CD4-positive, alpha-beta T cell treated with Interleukin-6 for 4 hours (primary cell): ENCODE results near the gene ARHGAP45.
"Not testable (repeated sequence)": the region's sequence is repeated elsewhere in the genome, so short reads cannot be mapped to it uniquely, and the experiment has no call there.

ENCODE experiments used
- DNase-seq: peaks from one replicate; pipeline ENCODE4 v3.0.0-alpha.2; 2020; ENCODE audit warnings: mixed read lengths

ARHGAP45 gene

DNA sequence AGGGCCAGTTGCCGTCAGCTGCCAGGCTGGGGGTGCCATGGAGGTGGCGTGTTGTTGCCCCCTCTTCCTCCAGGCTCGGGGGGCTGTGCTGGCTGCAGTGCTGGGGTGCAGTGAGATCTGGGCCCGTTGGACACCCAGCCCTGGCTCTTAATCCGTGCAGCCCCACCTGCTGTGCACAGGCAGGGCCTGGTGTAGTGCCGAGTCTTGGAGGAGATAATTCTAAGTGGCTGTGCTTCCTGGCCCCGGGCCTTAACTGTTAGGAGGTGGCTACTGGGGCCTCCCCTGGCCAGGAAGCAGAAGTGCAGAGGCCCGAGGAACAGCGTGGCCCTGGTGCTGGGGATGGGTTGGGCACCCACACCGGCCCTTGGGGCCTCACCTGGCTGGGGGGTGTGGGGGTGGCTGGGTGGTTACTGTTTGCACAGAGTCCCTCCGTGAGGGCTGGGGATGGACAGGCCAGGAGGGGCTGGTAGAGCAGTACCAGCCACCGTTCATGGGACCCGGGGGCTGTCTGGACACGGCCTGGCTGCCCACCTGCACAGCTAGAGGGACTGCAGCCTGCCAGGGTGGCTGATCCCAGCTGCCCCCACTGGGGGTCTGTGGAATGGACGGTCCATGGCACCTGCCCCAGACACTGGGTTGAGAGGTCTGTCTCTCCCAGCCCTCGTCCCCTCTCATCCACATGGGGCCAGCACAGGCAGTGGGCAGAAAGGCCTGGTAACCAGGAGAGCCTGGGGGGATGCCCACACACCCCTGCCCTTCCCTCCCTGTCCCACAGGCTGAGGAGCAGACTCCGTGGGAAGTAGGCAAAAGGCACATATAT lies 40.1 kb downstream of the ARHGAP45 start:
- no peak for DNase-seq

DNA sequence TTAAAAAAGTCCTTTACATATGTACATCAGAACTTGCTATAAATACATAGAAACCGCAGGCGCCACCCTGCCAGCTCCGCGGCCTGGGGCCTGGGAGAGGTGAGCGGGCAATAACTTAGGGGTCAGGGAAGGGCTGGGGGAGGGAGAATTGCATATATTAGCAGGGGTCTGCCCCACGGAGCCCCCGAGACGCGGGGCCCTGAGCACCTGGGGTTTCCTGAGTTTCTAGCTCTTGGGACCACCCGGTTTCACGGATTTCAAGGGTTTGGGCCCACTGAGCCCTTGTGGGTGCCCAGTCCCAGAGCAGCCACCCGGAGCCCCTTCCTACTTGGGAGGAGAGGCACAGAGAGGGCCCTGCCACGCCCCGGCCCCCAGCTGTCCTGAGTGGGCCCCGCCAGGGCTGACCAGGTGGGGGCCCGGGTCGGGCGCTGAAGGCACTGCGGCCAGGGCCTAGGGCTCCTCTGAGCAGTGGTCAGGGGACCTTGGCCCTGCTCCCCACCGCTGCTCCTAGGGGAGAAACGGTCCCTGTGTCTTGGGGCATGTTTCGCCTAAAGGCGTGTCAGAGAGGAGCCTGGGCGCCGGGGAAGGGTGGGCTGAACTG lies 40.8 kb downstream of the ARHGAP45 start:
- DNase-seq = no peak

DNA sequence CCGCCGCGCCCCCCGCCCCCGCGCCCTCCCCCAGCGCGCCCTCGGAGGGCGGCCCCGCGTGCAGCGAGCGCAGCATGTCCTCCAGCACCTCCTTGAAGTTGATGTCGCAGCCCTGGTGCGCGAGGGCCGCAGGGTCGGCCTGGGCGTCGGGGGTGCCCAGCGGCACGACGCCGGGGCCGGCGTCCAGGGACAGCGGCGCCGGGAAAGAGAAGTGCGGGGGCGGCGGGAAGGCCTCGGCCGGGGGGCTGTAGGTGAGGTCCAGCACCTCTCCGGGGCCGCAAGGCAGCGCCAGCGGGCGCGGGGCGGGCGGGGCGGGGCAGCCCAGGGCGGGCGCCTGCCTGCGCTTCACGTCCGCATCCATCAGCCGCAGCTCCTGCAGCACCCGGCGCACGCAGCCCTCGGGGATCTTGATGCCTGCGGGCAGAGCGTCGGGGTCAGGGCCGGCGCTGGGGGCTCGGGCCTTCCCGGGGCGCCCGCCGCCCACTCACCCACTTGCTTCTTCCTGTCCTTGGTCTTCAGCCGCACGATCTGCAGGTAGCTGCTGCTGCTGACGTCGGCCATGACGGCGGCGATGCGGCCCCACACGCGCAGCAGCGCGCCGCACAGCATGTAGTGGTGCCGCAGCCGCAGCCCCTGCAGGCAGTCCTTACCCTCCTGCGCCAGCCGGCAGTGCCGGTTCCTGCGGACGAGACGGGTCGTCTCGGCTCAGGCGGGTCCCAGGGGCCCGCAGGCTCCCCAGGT lies 41.5 kb downstream of the ARHGAP45 start:
- DNase-seq = no peak

DNA sequence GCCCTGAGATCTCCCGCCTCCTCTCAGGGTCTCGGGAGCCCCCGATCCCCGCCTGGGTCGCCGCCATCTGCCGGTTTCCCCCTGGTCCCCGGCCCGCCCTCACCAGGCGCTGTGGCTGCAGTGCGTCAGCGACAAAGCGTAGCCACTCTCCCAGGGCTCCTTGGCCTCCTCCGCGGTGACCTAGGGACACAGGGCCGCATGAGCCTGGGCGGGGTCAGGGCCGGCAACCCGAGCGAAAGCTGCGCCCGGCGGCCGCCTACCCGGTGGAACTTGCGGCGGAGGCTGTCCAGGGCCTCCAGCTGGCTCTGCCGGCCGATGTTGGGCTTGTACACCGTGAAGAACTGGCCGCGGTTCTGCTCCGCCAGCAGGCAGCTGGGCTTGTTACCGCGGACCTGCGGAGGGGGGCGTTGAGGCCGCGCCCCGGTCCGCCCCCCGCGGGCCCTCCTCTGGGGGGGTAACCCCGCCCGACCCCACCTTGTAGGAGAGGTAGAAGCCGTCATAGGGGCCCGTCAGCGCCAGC lies 42.1 kb downstream of the ARHGAP45 start:
- no peak for DNase-seq

DNA sequence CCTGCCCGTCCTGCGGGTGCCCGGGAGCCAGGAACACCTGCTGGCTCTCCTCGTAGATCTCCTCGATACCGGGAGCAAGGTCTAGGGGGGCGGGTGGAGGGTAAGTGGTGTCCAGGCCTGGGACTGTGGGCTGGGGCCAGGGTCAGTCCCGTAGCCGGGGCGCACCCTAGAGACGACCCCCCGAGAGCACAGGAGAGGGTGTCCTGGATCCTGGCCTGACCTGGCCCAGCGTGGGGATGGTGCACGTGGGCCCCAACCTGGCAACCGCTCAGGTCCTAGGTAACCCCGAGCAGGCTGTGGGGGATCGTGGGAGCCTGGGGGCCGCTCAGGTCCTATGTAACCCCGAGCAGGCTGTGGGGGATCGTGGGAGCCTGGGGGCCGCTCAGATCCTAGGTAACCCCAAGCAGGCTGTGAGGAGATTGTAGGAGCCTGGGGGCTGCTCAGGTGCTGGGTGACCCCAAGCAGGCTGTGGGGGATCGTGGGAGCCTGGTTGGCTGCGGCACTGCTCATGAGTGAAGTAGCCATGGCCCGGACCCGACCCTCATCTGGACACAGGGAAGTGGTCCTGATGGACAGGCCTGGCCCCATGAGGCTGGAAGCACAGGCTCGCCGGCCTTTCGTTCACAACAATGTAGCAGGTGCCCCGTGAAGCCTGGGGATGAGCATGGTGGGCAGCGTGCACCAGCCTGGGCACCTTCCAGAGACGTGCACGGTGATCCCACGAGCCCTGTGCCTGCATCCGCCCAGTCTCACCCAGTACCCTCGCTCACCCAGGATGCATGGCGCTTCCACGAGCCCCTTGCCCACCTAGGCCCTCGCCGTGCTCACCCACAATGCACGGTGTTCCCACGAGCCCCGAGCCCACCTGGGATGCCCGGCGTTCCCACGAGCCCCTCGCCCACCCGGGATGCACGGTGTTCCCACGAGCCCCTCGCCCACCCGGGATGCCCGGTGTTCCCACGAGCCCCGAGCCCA lies 43.0 kb downstream of the ARHGAP45 start:
- no peak for DNase-seq

DNA sequence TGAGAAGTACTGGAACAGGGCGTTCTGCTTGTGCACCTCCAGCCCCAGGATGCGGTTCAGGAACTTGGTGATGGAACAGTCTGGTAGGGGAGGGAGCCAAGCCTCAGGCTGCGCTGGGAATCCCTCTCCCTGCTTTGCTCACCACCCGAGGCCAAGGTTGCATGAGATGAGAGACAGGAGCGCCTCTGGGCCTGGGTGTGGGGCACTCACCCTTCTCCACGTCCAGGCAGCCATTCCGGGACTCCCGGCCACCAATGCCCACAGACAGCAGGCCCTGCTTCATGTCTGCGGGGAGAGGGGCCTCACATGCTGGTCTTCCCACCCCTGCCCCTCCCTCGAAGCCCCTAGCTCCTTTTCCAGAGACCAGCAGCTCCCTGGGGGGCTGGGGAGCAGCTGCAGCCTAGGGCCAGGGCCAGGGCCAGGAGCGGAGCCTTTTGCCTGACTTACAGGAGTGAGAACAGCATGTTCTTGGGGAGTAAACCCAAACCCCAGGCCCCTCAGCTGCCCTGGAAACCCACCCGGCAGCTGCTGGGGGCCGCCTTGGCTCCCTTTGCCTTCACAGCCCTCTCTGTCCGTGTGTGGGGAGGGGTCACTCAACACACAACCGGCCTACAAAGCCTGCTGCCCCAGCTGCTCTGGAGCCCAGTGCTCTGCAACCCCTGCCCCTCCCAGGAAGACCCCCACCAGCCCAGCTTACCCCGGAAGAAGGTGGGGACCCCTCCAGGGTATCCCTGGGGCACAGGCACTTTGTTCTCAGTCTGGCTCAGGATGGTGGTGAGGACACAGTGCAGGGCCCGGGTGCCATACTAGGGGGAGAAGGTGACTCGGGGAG lies 44.1 kb downstream of the ARHGAP45 start:
- no peak for DNase-seq

DNA sequence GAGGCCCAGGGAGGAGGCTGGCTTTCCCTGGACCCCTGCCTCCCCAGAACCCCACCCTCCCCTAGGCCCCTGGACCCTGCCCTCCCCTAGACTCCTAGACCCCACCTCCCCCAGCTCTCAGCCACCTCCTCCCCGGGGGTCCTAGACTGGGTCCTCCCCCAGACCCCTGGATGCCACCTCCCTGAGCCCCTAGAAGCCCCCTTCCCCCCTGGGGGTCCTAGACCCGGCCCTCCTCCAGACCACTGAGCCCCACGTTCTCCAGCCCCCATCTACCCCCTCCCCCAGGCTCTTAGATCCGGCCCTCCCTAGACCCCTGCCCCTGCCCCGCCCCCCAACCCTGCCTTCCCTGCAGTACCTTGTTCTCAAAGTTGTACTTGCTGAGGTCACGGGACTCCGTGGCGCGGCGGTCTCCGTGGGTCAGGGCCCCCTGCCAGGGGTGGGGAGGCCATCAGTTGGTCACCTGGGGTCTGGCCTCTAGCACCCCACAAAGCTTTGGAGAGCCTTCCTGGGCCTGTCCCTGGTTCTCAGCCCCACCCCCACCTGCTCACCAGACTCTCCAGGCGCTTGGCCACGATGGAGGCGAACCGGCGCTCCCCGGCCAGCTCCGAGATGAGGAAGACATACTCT lies 44.8 kb downstream of the ARHGAP45 start:
- DNase-seq = no peak

DNA sequence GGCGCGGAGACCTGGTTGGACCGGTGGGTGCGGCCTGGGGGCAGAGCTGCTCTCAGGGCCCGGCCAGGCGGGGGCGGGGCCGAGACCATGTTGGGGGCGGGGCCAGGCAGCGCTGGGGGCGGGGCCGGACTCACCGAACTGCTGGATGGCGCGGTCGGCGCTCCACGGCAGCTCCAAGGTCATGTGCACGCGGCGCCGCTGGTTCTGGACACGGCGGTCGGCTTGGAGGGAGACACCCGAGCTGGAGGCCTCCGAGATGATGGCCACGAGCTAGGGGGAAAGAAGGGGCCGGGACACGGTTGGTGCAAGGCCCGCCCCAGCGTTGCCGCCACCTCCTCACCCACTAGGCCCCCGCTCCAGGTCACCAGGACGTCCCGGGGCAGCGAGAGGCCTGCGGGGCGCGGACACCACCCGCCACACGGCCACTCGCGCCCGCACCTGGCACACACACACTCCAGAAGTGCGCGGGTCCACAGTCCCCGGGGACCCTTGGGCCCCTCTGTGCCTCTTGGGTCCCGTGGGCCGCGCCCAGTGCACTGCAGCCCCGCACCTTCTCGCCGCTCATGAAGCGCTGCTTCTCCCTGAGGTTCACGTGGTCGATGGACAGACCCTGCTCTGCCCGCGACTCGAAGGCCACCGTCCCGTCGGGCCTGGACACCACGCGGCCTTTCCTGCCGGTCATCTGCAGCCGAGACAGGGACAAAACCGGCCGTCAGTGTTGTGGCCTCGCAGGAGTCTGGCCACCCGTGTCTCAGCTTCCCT lies 45.5 kb downstream of the ARHGAP45 start:
- DNase-seq = no peak

DNA sequence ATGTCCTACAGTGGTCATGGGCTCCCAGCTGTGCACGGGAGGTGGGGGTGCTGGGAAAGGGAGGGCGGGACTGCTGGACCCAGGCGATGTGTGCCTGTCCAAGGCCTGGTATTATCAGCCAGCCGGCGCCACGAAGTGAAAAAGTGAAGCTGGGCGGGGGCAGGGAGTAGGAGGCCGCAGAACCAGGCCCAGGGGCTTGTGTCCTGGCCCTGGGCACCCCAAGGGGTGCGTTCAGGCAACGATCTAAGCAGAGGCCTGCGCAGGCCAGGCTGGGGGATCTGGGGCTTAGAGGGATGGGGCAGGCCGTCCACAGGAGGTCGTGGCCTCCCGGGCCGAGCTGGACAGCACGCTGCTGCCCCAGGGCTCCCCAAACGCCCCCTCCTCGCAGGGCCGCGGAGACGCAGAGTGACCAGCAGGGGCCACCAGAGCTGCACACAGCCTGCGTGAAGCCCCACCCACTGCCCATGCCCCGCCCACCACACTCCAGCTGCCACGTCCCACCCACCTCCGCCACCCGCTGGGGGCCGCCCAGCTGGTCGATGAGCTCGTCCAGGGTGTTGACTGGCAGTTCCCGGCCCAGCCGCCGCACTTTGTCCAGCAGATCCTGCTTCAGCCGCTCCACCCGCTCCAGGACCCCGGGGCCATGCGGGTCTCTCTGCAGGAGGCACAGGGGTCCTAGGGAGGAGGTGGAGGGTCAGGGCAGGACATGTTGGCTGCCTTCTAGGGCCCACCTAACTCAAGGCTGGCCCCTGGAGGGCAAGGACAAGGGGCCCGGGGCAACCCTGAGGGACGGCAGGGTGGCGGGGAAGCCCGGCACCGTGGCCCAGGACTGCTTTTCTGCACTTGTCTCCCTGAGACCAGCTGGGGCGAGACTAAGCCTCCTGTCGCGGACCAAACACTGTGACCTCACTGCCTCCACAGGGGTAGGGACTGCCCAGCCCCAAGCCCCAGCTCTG lies 46.3 kb downstream of the ARHGAP45 start:
- peak; percentile 90 for DNase-seq

- no peak for DNase-seq
These were observed 47.1 kb downstream of the ARHGAP45 start for GRCh38 chr19:1113986-1114483.

DNA sequence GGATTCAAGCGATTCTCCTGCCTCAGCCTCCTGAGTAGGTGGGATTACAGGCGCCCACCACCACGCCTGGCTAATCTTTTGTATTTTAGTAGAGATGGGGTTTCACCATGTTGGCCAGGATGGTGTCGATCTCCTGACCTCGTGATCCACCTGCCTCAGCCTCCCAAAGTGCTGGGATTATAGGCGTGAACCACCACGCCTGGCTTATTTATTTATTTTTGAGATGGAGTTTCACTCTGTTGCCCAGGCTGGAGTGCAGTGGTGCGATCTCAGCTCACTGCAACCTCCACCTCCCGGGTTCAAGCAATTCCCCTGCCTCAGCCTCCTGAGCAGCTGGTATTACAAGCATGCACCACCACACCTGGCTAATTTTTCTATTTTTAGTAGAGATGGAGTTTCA lies 47.8 kb downstream of the ARHGAP45 start:
- not testable (repeated sequence) for DNase-seq

DNA sequence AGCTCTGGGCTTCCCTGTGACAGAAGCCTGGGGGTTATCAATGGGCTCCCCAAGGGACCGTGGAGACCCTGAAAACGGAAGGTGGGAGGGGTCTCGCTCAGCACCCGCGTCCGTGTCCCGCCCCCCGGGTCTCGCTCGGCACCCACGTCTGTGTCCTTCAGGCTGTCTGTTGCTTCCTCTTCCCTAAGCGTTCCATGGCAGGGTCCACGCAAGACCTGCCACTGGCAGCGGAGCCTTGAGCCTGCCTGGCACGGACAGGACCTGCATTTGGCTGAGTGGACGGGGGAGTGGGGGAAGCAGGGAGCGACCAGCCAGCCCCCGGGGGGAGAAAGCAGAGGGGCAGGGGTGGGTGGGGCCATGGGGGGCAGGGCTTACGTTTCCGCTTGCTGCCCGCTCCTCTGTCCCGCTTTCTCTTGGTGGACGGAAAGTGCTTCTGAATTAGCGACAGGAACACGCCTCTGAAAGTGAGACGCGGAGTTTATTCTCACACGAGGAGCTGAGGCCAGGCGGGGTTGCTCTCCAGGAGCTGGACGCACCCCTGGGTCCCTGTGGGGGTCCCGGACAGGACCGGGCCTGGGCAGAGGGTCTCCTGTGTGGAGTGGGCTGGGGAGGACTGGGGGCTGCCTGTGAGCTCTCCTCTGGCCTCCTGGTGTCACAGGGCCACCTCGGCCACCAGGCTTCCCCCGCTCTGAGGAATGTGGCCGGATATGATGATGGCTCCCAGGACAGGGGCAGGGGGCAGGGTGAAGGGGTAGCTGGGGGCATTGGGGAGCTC lies 48.9 kb downstream of the ARHGAP45 start:
- no peak for DNase-seq

GRCh38 chr19:1116726-1117581 lies 50.0 kb downstream of the ARHGAP45 start:
- DNase-seq = no peak

GRCh38 chr19:1117654-1118053 lies 50.7 kb downstream of the ARHGAP45 start:
- no peak for DNase-seq

DNA sequence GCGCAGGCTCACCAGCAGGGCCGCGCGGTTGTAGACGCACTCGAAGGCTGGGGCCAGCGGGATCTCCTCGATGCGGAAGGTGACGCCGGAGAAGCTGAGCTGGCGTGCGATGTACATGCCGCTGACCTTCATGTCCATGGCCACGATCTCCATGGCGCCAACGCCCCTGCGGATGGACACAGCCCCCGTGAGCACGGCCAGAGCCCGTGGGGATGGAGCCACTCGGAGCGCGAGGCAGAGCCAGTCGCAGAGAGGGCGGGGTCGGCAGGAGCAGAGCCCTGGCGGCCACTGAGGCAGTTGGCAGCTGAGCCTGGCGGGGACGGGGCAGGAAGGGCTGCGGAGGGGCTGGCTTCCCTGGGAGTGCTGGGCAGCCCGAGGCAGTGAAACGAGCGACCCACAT lies 52.0 kb downstream of the ARHGAP45 start:
- no peak for DNase-seq

GRCh38 chr19:1119475-1120217 lies 52.7 kb downstream of the ARHGAP45 start:
- DNase-seq = no peak
